Stimulated activated CD8-positive, alpha-beta memory T cell treated with anti-CD3 and anti-CD28 coated beads, Interleukin-4, amount 100 ng/mL, for 4 hours (primary cell): ENCODE measurements around the gene HCRTR2.
"Not testable (repeated sequence)": the region's sequence is repeated elsewhere in the genome, so short reads cannot be mapped to it uniquely, and the experiment has no call there.

ENCODE experiments used
- DNase-seq, 2 donors: peaks; one replicate each; pipeline ENCODE4 v3.0.0-alpha.2; 2020; ENCODE audit warnings: low read depth in 2 of 2, low spot score in 1 of 2

HCRTR2 gene

DNA sequence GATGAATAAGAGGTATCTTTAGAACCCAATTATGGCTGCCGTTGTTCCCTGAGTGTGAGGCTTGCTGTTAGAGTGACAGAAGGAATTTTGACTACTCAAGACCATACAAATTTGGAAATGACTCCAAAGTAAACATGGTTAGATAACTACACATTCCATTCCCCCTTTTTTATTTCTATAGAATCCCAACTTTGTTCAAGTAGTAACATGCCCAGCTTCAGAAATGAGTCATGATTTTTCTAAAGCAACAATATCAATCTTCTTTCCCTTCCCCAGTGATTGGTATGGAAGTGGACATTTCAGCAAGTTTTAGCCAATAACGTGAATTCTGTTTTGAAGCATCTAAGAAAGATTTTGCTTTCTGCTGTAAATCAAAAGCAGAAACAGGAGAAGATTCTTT is 37.8 kb downstream of the HCRTR2 start:
- DNase-seq, result no peak

DNA sequence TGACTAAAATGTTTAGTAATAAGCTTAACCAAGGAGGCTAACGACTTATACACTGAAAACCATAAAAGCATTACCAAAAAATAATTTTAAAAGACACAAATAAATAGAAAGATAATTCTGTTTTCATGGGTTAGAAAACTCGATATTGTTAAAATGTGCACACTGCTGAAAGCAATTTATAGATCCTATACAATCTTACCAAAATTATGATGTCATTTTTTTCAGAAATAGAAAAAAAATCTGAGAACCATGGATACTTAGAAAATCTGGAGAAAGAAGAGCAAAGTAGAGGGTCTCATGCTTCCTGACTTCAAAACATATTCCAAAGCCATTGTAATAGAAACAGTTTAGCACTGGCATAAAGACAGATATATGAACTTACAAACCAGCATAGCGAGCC is 46.6 kb downstream of the HCRTR2 start:
- no peak for DNase-seq

DNA sequence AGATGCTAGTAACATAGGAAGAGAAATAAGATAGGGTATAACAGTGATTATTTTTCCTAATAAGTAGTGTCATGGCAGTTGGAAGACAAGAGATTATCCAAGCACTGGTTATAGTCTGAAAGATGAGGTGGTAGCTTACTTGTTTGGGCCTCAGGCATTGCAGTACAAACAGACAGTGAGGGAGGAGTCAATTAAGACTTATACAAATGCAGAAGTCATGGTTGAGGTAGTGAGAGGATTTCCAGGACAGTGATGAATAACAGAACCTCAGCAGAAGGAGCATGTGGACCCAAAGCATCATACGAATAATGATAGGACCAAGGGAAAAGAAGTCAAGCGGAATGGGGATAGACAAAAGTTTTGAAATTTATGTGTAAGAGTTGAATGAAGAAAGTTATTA is 53.5 kb downstream of the HCRTR2 start:
- no peak for DNase-seq

DNA sequence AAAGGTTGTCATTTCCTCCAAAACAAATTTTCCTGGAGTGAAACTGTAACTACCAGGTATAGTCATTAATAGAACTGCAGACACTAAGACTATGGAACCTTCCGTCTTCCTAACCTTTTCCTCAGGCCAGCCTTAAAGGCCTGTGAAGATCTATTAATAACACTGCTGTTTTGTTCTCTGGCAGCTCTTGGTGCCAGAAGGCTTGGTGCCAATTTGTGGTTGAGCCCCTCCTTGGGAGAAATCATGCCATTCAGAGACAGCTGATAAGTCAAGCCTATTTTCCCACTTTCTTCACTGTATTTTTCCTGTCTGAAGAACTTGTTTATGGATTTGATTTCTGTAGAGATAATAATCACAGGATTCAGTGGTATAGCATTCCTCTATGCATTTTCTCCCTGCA is 64.8 kb downstream of the HCRTR2 start:
- DNase-seq, result no peak

DNA sequence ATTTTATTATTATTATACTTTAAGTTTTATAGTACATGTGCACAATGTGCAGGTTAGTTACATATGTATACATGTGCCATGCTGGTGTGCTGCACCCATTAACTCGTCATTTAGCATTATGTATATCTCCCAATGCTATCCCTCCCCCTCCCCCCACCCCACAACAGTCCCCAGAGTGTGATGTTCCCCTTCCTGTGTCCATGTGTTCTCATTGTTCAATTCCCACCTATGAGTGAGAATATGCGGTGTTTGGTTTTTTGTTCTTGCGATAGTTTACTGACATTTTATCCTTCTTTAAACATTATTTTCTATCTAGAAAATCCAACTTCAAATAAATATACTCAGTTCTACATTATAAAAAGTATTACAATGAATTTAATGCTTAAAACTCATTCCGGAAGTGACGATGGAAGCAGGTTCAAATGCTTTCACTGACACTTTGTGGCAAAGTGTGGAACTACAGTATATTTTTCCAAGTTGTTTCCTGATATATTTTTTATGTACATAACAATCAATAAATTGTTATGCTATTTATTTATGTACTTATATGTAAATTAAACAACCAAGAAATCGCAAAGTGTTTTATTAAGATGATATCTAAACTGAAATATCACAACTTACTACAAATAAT is 66.8 kb downstream of the HCRTR2 start:
- DNase-seq, result not testable (repeated sequence)

DNA sequence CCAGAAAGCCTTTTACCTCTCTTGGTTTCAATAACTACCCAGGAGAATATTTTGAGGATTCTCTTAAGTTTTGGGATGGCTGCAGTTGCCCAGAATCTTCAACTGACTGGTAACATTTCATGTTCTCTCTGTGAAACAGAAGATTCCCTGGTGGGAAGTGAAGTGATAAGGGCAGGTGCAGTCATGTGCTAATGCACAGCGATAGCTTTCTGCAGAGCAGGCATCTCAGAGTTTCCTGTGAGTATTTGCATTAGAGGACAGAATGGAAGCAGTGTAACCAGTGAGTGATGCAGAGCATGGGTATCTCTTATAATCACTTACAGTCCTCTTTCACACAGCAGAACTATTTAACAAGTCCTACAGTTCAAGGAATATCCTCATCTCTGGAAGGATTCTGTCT is 76.1 kb downstream of the HCRTR2 start:
- DNase-seq, result no peak

DNA sequence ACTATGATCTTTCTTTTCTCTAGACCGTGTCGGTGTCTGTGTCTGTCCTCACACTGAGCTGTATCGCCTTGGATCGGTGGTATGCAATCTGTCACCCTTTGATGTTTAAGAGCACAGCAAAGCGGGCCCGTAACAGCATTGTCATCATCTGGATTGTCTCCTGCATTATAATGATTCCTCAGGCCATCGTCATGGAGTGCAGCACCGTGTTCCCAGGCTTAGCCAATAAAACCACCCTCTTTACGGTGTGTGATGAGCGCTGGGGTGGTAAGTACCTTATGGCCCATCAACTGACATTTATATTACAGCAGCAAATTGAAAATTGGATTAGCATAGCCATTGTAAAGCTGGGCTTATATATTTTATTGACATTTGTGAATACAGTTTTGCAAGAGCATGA is 80.8 kb downstream of the HCRTR2 start:
- no peak for DNase-seq

DNA sequence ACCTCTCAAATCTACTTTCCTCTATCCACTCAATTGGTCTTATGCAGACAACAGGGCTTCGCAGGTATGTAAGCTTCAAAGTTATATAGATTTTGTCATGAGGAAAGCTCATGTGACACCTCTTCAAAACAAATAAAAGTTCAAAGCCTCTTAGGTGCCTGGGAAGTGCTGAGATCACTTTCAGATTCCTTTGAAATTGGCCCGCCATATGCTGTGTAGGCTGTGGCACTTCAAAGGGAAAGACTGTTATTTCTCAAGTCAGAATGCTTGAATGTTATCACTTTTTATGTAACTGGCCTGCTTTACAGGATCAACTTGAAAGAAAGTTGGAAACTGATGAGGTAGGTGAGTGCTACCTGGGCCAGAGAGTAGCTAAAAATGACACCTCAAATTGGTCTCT is 85.9 kb downstream of the HCRTR2 start:
- DNase-seq, result no peak

DNA sequence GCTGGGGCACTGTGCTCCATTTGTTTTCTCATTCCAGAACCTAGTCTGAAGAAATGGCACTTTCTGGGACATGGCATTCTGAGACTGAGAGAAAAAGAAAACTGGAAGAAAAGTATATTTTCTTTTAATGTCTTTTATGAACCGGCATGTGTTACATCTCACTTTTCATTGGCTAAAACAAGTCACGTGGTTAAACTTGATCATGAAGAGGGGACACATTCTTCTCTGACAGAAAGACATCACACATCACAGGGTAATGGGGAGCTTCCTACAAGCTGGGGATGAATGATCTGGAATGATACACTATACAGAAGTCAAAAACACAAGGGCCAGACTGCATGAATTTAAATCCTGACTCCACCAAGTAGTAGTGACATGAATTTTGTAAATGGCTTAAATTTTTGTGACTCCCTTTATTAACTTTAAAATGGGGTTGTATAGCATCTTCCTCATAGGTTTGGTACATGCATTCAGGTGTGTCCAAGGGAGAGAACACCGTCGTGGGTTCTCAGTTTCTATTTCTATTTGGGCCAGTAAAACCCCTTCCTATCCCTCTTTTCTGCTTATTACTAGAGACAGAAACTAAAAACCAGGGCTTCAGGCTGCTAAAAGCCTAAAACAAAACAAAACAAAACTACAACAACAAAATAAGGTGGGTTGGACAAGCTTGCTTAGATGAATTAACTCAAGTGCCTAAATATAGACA is 91.2 kb downstream of the HCRTR2 start:
- no peak for DNase-seq

DNA sequence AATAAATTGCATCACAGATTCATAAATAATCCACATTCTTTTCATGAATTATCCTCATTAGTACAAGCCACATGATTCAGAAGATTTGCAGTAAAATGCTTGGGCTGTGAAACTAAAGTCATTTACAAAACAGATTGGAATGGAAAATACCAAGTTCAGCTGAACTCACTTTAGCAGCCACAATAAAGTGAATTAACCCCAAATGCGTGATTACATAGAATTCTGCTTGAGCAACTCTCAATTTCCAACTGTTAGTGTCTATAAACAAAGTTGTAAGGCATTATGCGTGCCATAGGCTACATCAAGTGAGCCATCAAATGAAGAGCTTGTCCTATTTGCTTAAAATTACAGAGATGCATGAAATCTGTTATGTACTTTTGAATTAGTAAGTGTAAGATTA is 92.6 kb downstream of the HCRTR2 start:
- no peak for DNase-seq

DNA sequence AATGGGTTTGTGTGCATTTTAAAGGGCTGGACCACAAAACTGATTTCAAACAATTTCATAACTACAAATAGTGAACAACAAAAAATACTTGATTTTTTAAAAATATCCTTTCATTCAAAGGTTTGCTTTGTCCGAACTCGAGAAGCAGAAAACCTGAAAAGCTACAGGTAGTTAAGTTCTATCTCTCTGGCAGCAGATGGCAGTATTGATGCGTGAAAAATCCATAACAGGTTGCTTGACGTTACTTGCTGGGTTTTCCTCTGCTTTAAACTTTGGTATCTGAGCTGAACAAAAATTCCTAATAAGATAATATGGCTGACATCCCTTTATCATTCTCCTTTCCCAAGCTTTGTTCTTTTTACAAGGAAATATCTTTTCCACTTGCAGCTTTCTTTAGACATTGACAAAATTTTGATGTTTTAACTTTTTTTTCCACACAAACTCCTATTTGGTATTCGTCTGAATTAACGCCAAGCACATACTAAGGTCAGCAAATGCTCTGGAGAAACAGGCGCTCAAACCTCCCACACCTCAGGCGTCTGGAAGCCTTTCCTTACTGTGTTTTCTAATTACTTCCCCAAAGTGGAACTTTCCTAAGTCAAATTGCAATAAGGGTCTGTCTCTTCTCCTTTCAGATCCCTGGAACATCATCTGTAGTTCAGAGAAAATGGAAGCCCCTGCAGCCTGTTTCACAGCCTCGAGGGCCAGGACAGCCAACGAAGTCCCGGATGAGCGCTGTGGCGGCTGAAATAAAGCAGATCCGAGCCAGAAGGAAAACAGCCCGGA is 102.6 kb downstream of the HCRTR2 start:
- DNase-seq, result no peak

DNA sequence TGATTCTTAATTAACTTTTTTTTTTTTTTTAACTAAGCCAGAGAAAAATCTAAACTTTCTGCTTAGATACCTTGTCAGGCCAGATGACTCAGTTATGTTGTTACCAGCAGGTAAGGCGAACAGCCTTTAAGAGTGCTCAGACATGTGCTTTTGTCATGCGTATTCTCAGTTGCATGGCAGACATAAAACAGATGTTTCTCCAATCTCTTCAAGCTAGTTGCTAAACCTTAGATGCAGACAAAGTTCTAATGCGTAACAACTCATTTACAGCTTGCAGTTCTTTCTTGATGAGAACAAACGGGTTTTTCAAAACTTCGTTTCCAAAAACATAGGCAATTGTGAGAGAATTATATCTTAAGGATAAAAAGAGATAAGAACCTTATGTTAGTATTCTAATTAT is 103.3 kb downstream of the HCRTR2 start:
- DNase-seq, result no peak

DNA sequence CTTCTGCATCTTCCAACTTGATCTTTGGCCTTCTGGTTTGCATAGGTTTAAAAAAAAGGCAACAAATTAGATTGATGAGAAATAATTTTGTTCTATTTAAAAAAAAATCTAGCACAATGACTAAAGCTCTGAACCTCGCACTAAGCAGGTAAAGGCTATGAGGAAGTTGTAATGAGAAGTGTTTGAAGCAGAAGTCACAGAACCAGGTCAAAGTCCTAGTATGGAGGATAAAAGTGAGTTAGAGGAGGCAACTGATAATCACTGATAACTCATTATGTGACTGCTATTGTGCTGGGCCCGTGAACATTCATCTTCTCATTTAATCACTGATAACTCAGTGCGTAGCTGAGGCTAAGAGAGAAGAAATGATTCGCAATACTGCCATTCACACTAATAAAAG is 106.9 kb downstream of the HCRTR2 start:
- no peak for DNase-seq

DNA sequence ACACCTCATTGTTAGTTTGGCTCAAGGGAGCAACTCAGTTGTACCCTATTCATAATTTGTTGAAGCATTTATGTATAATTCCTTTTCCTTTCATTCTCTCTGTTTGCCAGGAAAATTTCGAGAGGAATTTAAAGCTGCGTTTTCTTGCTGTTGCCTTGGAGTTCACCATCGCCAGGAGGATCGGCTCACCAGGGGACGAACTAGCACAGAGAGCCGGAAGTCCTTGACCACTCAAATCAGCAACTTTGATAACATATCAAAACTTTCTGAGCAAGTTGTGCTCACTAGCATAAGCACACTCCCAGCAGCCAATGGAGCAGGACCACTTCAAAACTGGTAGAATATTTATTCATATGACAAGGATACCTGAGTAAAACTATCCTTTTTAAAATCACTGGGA is 107.8 kb downstream of the HCRTR2 start:
- DNase-seq, result no peak

DNA sequence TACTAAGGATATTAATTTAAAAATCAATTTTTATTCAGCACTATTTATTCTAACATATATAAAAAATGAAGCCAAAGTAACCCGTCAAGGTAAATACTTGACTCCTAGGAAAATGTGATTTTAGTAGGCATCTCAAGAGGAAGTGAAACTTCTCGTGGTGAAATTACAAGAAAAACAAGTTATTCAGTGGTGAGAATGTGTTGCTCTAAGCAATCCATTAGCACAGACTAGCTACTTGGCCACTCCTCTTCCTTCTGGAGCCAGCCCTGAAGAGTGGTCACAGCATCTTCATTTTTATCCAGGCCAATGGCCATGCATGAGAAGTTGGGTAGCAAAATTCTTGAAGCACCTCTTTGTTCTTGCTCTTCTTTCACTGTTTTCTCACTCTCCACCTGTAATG is 112.5 kb downstream of the HCRTR2 start:
- DNase-seq, result no peak

DNA sequence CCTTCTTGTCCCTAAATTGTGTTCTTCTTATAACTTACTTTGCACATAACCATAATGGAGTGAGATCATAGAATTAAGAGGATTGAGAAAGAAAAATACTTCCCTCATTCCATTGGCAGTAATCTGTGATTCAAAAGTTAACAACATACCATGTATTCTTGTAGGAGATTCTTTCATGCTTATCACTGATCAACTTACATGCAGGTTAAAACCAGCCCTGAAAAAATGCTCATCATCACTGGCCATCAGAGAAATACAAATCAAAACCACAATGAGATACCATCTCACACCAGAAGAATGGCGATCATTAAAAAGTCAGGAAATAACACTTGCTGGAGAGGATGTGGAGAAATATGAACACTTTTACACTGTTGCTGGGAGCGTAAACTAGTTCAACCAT is 116.4 kb downstream of the HCRTR2 start:
- no peak for DNase-seq

DNA sequence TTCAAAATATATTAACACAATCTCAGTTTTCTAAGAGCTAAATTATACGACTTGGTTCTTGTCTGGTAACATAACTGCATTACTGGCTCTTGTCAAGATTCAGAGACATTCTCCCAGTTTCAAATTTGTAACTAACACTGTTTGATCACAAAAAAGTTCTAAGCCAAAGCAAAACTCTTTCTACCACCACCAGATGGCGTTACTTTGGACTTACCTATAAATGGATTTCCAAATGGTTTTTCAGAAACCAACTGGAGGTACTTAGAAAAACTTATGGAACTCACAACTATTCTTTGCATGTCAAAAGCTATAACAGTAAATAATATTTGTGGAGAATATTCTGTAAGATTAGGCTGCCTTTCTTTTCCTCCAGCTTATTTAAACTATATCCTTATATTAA is 118.8 kb downstream of the HCRTR2 start:
- no peak for DNase-seq

DNA sequence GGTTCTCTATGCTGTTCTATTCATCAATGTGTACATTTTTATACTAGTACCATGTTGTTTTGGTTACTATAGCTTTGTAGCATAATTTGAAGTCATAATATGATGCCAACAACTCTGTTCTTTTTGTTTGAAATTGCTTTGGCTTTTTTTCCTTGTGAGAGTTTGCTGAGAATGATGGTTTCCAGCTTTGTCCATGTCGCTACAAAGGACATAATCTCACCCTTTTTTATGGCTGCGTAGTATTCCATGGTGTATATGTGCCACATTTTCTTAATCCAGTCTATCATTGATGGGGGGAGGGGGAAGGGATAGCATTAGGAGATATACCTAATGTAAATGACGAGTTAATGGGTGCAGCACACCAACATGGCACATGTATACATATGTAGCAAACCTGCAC is 122.9 kb downstream of the HCRTR2 start:
- not testable (repeated sequence) for DNase-seq

DNA sequence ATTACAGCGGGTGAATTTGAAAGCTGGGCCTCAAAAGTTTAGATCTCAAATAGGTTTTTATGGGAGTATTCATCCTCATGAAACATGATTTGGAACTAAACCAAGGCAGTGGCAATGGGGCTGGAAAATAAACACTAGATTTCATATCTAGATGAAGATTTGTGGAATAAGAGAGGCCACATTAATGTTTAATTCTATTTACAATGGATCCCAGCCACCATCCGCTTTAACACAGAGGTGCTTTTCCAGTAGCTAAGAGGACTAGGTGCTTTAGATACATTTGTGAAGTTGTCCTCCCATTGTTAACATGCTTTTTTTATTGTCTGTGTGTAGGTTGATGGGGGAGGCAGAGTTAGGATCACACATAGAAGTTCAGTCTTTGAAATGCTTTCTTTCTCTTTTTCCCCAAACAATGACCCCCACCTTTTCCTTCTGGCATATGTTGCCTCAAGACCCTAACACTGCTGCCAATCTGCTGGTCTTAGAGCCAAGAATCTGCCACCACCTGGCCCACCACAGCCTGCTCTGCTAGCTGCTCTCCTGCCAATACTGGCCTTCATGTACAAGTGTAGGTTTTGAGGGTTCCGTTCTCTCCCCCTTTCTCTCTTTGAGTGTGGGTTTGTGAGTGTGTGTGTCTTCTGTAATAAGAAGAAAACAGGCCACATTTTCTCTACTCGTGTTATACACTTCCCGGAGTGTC is 125.1 kb downstream of the HCRTR2 start:
- DNase-seq, result no peak

DNA sequence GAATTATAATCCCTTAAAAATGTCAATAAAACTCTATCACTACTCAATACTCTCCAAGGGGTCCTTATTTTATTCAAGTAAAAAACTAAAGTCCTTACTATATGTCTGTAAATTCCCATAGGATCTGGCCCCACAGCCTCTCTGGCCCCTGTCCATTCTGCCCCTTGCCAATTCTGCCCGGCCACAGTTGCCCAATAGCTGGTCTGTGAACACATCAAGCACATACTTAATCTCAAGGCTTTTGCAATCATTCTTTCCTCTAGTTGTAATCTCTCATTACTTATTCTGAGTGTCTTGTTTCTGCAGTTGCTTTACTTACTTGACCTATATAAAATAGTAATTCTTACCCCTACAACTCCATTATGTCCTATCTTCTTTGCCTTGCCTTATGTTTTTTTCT is 130.4 kb downstream of the HCRTR2 start:
- no peak for DNase-seq

DNA sequence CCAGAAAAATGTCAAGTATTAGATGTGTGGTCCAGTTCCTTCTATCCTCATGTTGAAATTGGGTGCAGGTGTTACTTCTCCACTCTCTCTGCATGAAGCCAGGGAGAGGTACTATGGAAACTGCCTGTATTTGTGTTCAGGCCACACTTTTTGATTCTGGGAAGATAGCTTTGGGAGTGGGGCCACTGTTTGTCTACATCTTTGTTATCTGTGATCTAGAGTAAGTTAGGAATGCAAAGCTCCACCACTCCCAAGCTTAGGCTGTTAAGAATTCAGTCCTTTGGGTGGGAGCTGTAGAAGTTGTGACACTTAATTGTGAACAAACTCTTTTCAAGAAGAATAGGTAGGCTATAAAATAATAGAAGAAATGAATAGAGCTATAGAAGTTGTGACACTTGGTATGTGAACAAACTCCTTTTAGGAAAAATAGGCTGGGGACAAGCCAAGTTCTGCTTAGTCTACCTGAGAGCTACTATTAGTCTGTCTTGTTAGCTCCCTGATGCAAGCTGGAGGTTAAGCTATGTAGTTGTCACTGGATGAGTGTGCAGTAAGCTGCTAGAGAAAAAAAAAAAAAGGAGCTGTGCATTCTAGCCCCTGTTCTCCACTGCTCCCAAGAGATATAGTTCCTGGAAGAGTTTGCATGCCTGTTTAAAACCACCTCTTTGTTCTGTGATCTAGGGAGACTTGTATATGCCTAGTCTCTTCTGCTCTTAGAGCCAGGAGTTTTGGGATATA is 145.8 kb downstream of the HCRTR2 start:
- no peak for DNase-seq
